Neural progenitor cell (in vitro differentiated cells): ENCODE results near the gene CHCHD10. TPM values are rescaled to one million over a fixed set of nuclear protein-coding genes. Genes with fewer than 3 reads are reported as not detected.

Experiments used
- DNase-seq: peaks from one replicate; pipeline ENCODE4 v3.0.0-alpha.2; 2016; ENCODE audit warnings: low spot score
- H2AFZ ChIP-seq: fragments of 200-600 bp; sonication (generic); replicated peaks from 2 replicates; pipeline ENCODE4 v1.6.1; 2016; ENCODE audit warnings: antibody characterized with exemption
- H3F3A ChIP-seq: fragments of 200-600 bp; sonication (generic); 2 replicates; pipeline ENCODE4 v1.6.1; 2016; ENCODE audit warnings: antibody characterized with exemption, low read depth
- H3K27ac ChIP-seq: fragments of 200-600 bp; sonication (generic); 2 replicates; pipeline ENCODE4 v1.5.1; 2016; ENCODE audit warnings: mild to moderate bottlenecking
- H3K27me3 ChIP-seq: fragments of 200-600 bp; sonication (generic); 2 replicates; pipeline ENCODE4 v1.6.1; 2016; ENCODE audit warnings: mild to moderate bottlenecking, moderate library complexity
- H3K36me3 ChIP-seq: fragments of 200-600 bp; sonication (generic); 2 replicates; pipeline ENCODE4 v1.5.1; 2016
- H3K4me1 ChIP-seq: fragments of 200-600 bp; sonication (generic); 2 replicates; pipeline ENCODE4 v1.6.1; 2016; ENCODE audit warnings: mixed run types
- H3K4me2 ChIP-seq: fragments of 200-600 bp; sonication (generic); 2 replicates; pipeline ENCODE4 v1.6.1; 2016
- H3K4me3 ChIP-seq: fragments of 200-600 bp; sonication (generic); 2 replicates; pipeline ENCODE4 v1.5.1; 2016
- H3K79me2 ChIP-seq: fragments of 200-600 bp; sonication (generic); 2 replicates; pipeline ENCODE4 v1.6.1; 2016; ENCODE audit warnings: low read depth
- H3K9ac ChIP-seq: fragments of 200-600 bp; sonication (generic); 2 replicates; pipeline ENCODE4 v1.6.1; 2016
- H3K9me3 ChIP-seq: fragments of 200-600 bp; sonication (generic); 2 replicates; pipeline ENCODE4 v1.5.1; 2016; ENCODE audit warnings: low read depth
- H4K20me1 ChIP-seq: fragments of 200-600 bp; sonication (generic); 2 replicates; pipeline ENCODE4 v1.6.1; 2016; ENCODE audit warnings: low read depth
- H3K27ac Mint-ChIP-seq: 3 replicates; pipeline ENCODE4 v1.8.0; 2021; ENCODE audit warnings: mixed read lengths
- H3K27me3 Mint-ChIP-seq: 2 replicates; pipeline ENCODE4 v1.8.0; 2022; ENCODE audit warnings: low read depth, mild to moderate bottlenecking, inconsistent platforms, moderate library complexity, mixed read lengths; ENCODE audit not compliant: insufficient read depth
- H3K36me3 Mint-ChIP-seq: 3 replicates; pipeline ENCODE4 v1.8.0; 2021; ENCODE audit warnings: mixed read lengths
- H3K4me1 Mint-ChIP-seq: 3 replicates; pipeline ENCODE4 v1.8.0; 2021; ENCODE audit warnings: mixed read lengths
- H3K4me3 Mint-ChIP-seq: 3 replicates; pipeline ENCODE4 v1.8.0; 2021; ENCODE audit warnings: mild to moderate bottlenecking, moderate library complexity, mixed read lengths
- H3K9me3 Mint-ChIP-seq: 3 replicates; pipeline ENCODE4 v1.8.0; 2020; ENCODE audit warnings: mixed read lengths
- CTCF ChIP-seq: fragments of 200-600 bp; sonication (generic); IDR thresholded peaks from 2 replicates; pipeline ENCODE4 v1.5.1; 2017; ENCODE audit warnings: antibody characterized with exemption, mild to moderate bottlenecking
- EZH2 ChIP-seq: fragments of 200-600 bp; sonication (generic); IDR thresholded peaks from 2 replicates; pipeline ENCODE4 v1.6.1; 2017; ENCODE audit warnings: antibody characterized with exemption, mild to moderate bottlenecking, moderate library complexity
- EZH2phosphoT487 ChIP-seq: fragments of 200-600 bp; sonication (generic); IDR thresholded peaks from 2 replicates; pipeline ENCODE4 v1.6.1; 2017; ENCODE audit warnings: antibody characterized with exemption
- total RNA-seq: library from RNA; depleted of rRNA; stranded (reverse); fragments of >200 nt; gene quantifications from 2 replicates; pipeline ENCODE4 v1.2.3, GENCODE V29; 2015; ENCODE audit warnings: low replicate concordance

CHCHD10 gene
- total RNA-seq, 1 donor from 2014 or later, result 9.1 TPM

- Histone ChIP-seq H3K36me3 (no peaks in the 10 kb centered on the region), H3K27ac (peak overlapping the region; percentile 82), H3K79me2 (no peaks in the 10 kb centered on the region), H3K4me2 (peak overlapping the region; percentile 87), H3K4me3 (peak overlapping the region; percentile 88), H3K27me3 (no peaks in the 10 kb centered on the region), H3K9ac (peak overlapping the region; percentile 61), H3K9me3 (no peaks in the 10 kb centered on the region), H4K20me1 (no peaks in the 10 kb centered on the region), H3F3A (peaks cover 10% of the 10 kb centered on the region), H2AFZ (peak overlapping the region; percentile 87), H3K4me1 (peaks cover 7% of the 10 kb centered on the region)
- peak overlapping the region; percentile 87 for H3K4me3 Mint-ChIP-seq
- peak; percentile 68 for DNase-seq
- peaks cover 29% of the 10 kb centered on the region for H3K4me1 Mint-ChIP-seq
- peak overlapping the region; percentile 53 for H3K27ac Mint-ChIP-seq
- H3K9me3 Mint-ChIP-seq, result no peaks in the 10 kb centered on the region
- no peak for TF ChIP-seq EZH2
- TF ChIP-seq CTCF, result no peak
- TF ChIP-seq EZH2phosphoT487, result no peak
- H3K27me3 Mint-ChIP-seq, result peaks cover 5% of the 10 kb centered on the region
- peaks cover 2% of the 10 kb centered on the region for H3K36me3 Mint-ChIP-seq
Observed at GRCh38 chr22:23751441-23751996, 16.3 kb downstream of the CHCHD10 start.

- peak within 1 kb of the TSS; percentile 61 for H3K9ac ChIP-seq
- H2AFZ ChIP-seq, result peak within 1 kb of the TSS; percentile 87
- H3K4me3 ChIP-seq, result peak within 1 kb of the TSS; percentile 88
- peak within 1 kb of the TSS; percentile 87 for H3K4me3 Mint-ChIP-seq
- DNase-seq, result peak; percentile 97
- peak within 1 kb of the TSS; percentile 53 for H3K27ac Mint-ChIP-seq
- no peaks in the 10 kb centered on the region for H4K20me1 ChIP-seq
- peaks cover 9% of the 10 kb centered on the region for H3F3A ChIP-seq
- H3K27me3 Mint-ChIP-seq, result peaks cover 5% of the 10 kb centered on the region
- peaks cover 2% of the 10 kb centered on the region for H3K36me3 Mint-ChIP-seq
- H3K36me3 ChIP-seq, result no peaks in the 10 kb centered on the region
- H3K9me3 ChIP-seq, result no peaks in the 10 kb centered on the region
- no peaks in the 10 kb centered on the region for H3K27me3 ChIP-seq
- H3K4me2 ChIP-seq, result peak within 1 kb of the TSS; percentile 95
- H3K4me1 ChIP-seq, result peaks cover 7% of the 10 kb centered on the region
- H3K4me1 Mint-ChIP-seq, result peaks cover 29% of the 10 kb centered on the region
- H3K79me2 ChIP-seq, result no peaks in the 10 kb centered on the region
- peak within 1 kb of the TSS; percentile 82 for H3K27ac ChIP-seq
- TF ChIP-seq CTCF, result peak; percentile 51
- TF ChIP-seq EZH2phosphoT487, result no peak
- no peak for TF ChIP-seq EZH2
- H3K9me3 Mint-ChIP-seq, result no peaks in the 10 kb centered on the region
Observed at GRCh38 chr22:23750714-23751440, 16.9 kb downstream of the CHCHD10 start, which contains the start of gene ZNF70. ZNF70 (minus strand) TSS chr22:23751112; CDS start chr22:23745140, 5,972 bp downstream.

- H3K27ac ChIP-seq, result no peak overlapping the region
- peaks cover 2% of the 10 kb centered on the region for H3K36me3 Mint-ChIP-seq
Observed at GRCh38 chr22:23750367-23750713, 17.4 kb downstream of the CHCHD10 start.

More at GRCh38 chr22:23750367-23750713, 17.4 kb downstream of the CHCHD10 start:
- peak overlapping the region; percentile 88 for H3K4me3 ChIP-seq
- peak overlapping the region; percentile 86 for H2AFZ ChIP-seq
- H3K27me3 ChIP-seq, result no peaks in the 10 kb centered on the region
- Mint-ChIP-seq H3K27me3 (peaks cover 5% of the 10 kb centered on the region), H3K27ac (no peak overlapping the region), H3K4me1 (peaks cover 28% of the 10 kb centered on the region), H3K9me3 (no peaks in the 10 kb centered on the region), H3K4me3 (peak overlapping the region; percentile 86)
- DNase-seq, result no peak
- H3K36me3 ChIP-seq, result no peaks in the 10 kb centered on the region
- no peak for TF ChIP-seq EZH2phosphoT487
- TF ChIP-seq CTCF, result no peak
- no peak for TF ChIP-seq EZH2
- peak overlapping the region; percentile 55 for H3K9ac ChIP-seq
- no peaks in the 10 kb centered on the region for H3K9me3 ChIP-seq
- peaks cover 9% of the 10 kb centered on the region for H3F3A ChIP-seq
- H3K79me2 ChIP-seq, result no peaks in the 10 kb centered on the region
- peak overlapping the region; percentile 95 for H3K4me2 ChIP-seq
- H3K4me1 ChIP-seq, result peaks cover 7% of the 10 kb centered on the region
- H4K20me1 ChIP-seq, result no peaks in the 10 kb centered on the region
